Tibial nerve (tissue), 4 donors: Measurements from ENCODE around the gene BHLHA15. TPM values are rescaled to one million over a fixed set of nuclear protein-coding genes. Genes with fewer than 3 reads are reported as not detected.

Experiments used
- DNase-seq, 2 donors: peaks; one replicate each; pipeline ENCODE4 v3.0.0-alpha.2; 2019; ENCODE audit warnings: low spot score in 2 of 2
- H3K27ac ChIP-seq, 4 donors: fragments of 200-600 bp; sonication (generic) in 3 of 4; one replicate each; pipeline ENCODE4 v1.5.1; 2017 to 2019; ENCODE audit warnings: mild to moderate bottlenecking in 1 of 4
- H3K27me3 ChIP-seq, 2 donors: fragments of 200-600 bp; sonication (generic) in 1 of 2; one replicate each; pipeline versions ENCODE4 v1.5.1 to v1.6.0; 2017 to 2019
- H3K36me3 ChIP-seq, 3 donors: fragments of 200-600 bp; sonication (generic); one replicate each; pipeline ENCODE4 v1.5.1; 2018 to 2019
- H3K4me1 ChIP-seq, 4 donors: fragments of 200-600 bp; sonication (generic) in 3 of 4; one replicate each; pipeline ENCODE4 v1.5.1; 2017 to 2019
- H3K4me3 ChIP-seq, 4 donors: fragments of 200-600 bp; sonication (generic) in 3 of 4; one replicate each; pipeline ENCODE4 v1.5.1; 2017 to 2019; ENCODE audit warnings: mild to moderate bottlenecking in 1 of 4, moderate library complexity in 1 of 4
- H3K9me3 ChIP-seq, 4 donors: fragments of 200-600 bp; sonication (generic) in 3 of 4; one replicate each; pipeline ENCODE4 v1.5.1; 2017 to 2019
- CTCF ChIP-seq, 5 experiments: fragments of 200-600 bp in 3 of 5; fragments of 450-650 bp in 2 of 5; sonication (generic) in 3 of 5; IDR thresholded peaks; one replicate each; pipeline ENCODE4 v1.5.1; 2016 to 2019; ENCODE audit warnings: antibody characterized with exemption in 5 of 5, mild to moderate bottlenecking in 3 of 5, moderate library complexity in 2 of 5
- EP300 ChIP-seq, 2 donors: sonication (generic); formaldehyde crosslinking; IDR thresholded peaks; one replicate each; pipeline ENCODE4 v1.6.1; 2017; ENCODE audit warnings: antibody characterized with exemption in 2 of 2, mild to moderate bottlenecking in 1 of 2
- POLR2A ChIP-seq, 2 donors: fragments of 450-650 bp; IDR thresholded peaks; one replicate each; pipeline ENCODE4 v1.6.1; 2017; ENCODE audit warnings: antibody characterized with exemption in 2 of 2, mild to moderate bottlenecking in 2 of 2, moderate library complexity in 2 of 2
- WGBS, 2 donors: methylation state at CpG; one replicate each; pipeline ENCODE4 v1.1.5; 2018; 5-methylcytosine and 5-hydroxymethylcytosine counted together
- total RNA-seq, 4 donors: library from RNA; depleted of rRNA; stranded (reverse); fragments of >200 nt; gene quantifications; one replicate each; pipeline ENCODE4 v1.1.0, GENCODE V29; 2016

BHLHA15 gene
- total RNA-seq, 4 donors from 2014 or later: not detected

DNA sequence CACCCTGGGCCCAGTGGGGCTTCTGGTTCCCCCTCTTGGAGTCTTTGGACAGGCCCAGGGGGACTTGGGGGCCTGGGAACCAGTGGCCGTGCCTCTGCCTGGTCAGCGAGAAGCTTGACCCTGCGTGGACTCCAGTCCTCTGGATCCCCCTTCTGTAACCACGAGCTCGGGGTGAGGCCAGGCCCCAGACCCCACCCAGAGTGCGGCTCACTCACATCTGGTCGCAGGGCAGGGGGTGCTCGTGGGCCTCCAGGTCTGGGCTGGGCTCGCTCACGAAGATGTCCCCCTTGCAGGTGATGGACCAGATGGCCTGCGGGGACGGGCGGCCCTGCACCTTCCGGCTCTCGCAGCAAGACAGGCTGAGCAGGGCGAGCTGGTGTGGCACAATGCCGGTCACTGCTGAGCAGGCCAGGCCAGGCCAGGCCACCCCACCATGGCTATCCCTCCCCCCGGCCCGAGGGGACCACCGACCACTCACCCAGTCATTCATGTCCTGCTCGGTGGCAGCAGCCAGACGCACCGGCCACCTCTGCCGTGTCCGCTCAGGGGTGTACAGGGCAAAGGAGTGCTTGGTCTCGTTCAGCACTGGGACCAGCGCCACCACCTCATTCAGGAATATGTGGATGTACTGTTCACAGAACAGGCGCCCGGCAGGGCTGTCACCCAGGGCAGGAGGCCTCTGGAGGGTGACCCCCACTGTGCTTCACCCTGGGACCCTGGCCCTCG lies 19.7 kb downstream of the BHLHA15 start:
- no peaks in the 10 kb centered on the region for H3K4me1 ChIP-seq
- no peak for DNase-seq
- 86 to 87% methylated on average over 16 to 27 of the region's 30 CpGs for WGBS, 2 donors
- no peaks in the 10 kb centered on the region for H3K9me3 ChIP-seq
- no peak overlapping the region for H3K4me3 ChIP-seq
- H3K36me3 ChIP-seq: peaks cover 0 to 96% (median 0%) of the 10 kb centered on the region in 3 donors
- peak overlapping the region in 1 of 4 donors; percentile 17 for H3K27ac ChIP-seq
- TF ChIP-seq POLR2A (IDR thresholded peaks at IDR 0.05): no peak
- H3K27me3 ChIP-seq: no peaks in the 10 kb centered on the region

- no peak overlapping the region for H3K4me3 ChIP-seq
- H3K27me3 ChIP-seq: no peaks in the 10 kb centered on the region
- no peak overlapping the region for H3K27ac ChIP-seq
- no peak for TF ChIP-seq EP300 (IDR thresholded peaks at IDR 0.05)
- TF ChIP-seq POLR2A (IDR thresholded peaks at IDR 0.05): no peak
- TF ChIP-seq CTCF (IDR thresholded peaks at IDR 0.05): no peak
- no peak for DNase-seq
- H3K4me1 ChIP-seq: no peaks in the 10 kb centered on the region
- peaks cover 0 to 96% (median 0%) of the 10 kb centered on the region in 3 donors for H3K36me3 ChIP-seq
- WGBS, 2 donors: 88 to 92% methylated on average over 23 to 25 of the region's 25 CpGs
- H3K9me3 ChIP-seq: no peaks in the 10 kb centered on the region
These were observed 20.4 kb downstream of the BHLHA15 start for GRCh38 chr7:98231493-98232262.

DNA sequence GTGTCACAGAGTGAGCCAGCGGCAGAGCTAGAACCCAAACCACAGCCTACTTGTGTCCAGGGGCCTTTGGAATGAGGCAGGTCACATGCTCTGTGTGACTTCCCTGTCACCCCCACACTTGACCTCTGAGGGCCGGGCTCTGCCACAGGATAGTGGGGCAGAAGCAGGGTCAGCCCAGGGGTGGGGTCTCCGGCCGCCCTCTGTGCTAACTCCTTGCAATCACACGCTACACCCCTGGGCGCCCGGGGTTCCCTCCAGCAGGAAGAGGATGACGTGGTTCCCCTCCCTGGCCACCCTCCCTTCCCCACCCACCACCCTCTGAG lies 21.0 kb downstream of the BHLHA15 start:
- Histone ChIP-seq H3K27ac (no peak overlapping the region), H3K4me1 (no peaks in the 10 kb centered on the region), H3K36me3 (peaks cover 0 to 96% (median 0%) of the 10 kb centered on the region in 3 donors), H3K27me3 (no peaks in the 10 kb centered on the region), H3K9me3 (no peaks in the 10 kb centered on the region), H3K4me3 (no peak overlapping the region)
- TF ChIP-seq EP300 (IDR thresholded peaks at IDR 0.05) (no peak), POLR2A (IDR thresholded peaks at IDR 0.05) (no peak), CTCF (IDR thresholded peaks at IDR 0.05) (no peak)
- WGBS, 2 donors: 83 to 89% methylated on average over 8 of the region's 8 CpGs
- no peak for DNase-seq

DNA sequence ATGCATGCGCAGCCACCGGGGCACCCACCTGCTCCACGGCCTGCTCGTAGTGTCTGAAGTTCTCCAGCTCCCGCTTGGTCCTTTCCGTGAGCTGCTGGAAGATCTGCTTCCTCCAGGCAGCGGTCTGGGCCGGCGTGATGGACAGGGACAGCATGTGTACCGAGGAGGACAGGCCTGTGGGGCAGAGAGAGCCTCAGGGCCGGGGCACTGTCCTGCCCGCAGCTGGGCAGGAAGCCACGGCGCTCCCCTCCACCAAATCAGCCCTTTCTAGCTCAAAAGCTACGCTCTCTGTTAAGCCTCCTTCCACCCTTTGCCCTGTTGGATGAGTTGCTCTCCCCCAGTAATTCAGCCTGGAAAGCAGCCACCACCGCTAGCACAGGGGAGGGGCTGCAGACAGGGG lies 21.6 kb downstream of the BHLHA15 start:
- WGBS, 2 donors: 80 to 92% methylated on average over 10 to 16 of the region's 16 CpGs
- H3K27me3 ChIP-seq: no peaks in the 10 kb centered on the region

More for the DNA sequence above, 21.6 kb downstream of the BHLHA15 start:
- Histone ChIP-seq H3K9me3 (no peaks in the 10 kb centered on the region), H3K4me1 (no peaks in the 10 kb centered on the region), H3K4me3 (no peak overlapping the region), H3K36me3 (peaks cover 0 to 96% (median 1%) of the 10 kb centered on the region in 3 donors), H3K27ac (no peak overlapping the region)
- no peak for DNase-seq
- TF ChIP-seq POLR2A (IDR thresholded peaks at IDR 0.05): no peak
- no peak for TF ChIP-seq EP300 (IDR thresholded peaks at IDR 0.05)
- TF ChIP-seq CTCF (IDR thresholded peaks at IDR 0.05): no peak
